ENCODE measurements around the gene COIL.
"Not testable (repeated sequence)": the region's sequence is repeated elsewhere in the genome, so short reads cannot be mapped to it uniquely, and the experiment has no call there.

Gene COIL

DNA sequence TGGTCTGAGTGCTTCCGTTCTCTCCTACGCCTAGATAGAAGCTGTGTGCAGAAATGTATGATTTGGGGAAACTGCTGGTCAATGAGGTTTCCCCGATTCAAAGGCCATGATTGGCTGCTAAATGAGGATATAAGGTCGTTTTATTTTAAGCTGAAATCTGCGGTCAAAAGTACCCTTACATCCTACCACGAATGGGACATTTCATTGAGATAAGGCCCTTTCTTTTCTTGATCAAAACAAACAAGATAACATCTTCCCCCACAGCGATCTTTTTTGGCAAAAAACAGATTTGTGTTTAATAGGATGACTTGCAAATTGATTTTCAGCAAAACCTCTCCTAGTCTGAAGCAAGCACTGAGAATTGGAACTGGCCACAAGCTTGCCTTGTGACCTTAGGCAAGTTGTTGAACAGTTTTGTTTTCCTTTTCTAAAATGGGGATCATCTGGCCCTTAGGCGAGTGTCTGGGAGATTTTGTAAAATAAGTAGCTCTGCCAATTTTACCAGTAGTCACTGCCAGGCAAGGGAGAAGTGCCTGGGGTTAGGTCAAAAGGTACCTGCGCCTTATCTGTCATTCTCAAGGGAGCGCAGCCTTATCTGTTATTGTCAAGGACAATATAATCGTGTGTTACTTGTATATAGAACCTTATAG lies 17.7 kb upstream of the COIL start:
- no peak for DNase-seq

DNA sequence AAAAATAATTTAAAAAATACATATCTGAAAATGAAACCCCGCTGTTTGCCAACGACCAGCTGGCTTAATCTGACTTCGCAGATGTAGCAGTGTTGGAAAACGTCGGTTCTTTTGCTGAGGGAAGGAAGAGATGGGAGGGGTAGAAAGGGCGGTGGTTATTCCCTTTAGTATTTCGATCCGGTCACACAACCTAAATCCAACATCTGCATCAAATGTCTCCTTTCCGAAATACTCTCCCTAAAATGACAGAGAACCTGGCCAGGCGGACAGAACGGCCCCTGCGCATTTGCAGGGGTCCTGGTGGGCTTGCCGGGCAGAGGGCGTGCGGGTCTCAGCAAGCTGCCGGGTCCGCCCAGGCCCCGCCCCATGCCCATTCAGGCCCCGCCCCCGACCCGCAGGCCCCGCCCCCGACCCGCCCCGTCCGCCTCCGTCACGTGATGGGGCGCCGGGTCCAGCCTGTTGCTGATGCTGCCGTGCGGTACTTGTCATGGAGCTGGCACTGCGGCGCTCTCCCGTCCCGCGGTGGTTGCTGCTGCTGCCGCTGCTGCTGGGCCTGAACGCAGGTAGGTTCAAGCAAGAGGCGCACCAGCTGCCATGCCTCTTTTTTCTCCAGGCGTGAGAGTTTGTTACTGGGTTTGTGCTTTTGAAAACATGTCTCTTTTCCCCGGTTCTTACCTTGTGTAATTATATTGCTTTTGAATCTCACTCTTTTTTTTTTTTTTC lies 17.0 kb upstream of the COIL start, which contains the start of gene SCPEP1:
Gene SCPEP1, plus strand, starts transcription at position 459 of the 723 bp plus-strand sequence. Its CDS starts 29 bp downstream, at position 488.
- DNase-seq: peak; percentile 76

DNA sequence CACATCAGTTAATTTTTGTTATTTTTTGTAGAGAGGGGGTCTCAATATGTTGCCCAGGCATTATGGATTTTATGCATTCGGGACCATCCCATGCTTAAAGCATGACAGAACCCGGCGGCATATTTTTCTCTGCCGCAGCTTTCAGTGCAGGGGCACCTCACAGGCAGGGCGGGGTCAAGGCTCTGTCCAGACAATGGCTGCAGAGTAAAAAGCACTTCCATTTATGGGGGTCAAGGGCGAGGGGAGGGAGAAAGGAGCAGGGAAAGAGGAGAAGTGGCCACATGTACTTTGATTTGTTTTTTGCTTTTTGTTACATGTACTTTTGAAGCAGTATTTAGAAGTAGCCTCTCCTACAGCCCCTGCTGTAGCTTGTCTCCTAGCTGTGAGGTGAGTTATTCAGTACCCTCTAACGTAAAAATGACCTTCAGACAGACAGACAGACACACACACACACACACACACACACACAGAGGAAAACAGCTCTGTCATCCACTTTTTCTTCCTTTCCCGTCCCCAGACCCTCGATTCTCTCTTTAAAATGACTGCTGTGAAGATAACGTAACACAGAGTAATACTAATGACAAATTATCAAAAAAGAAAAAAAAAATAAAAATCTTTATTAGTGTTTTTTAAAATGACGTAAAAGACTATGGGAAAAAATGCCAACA lies 16.2 kb upstream of the COIL start:
- no peak for DNase-seq

DNA sequence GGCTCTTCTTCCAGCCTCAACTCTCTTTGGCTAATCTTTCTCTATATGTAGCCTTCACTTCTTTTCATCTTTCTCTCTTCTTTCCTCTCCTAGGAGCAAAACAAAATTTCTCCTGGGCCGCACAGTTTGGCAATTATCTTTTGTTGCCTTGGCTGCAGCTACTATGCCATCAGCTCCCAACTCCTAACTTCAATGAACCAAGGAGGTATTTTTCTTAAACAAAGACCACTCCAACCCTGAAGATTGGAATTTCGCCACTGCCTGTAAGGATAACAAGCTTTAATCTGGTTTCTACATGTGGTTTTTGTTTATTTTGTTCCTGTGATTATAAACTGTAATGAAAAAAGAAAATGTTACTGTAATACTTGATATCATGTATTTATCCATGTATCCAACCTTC lies 14.8 kb upstream of the COIL start:
- no peak for DNase-seq

DNA sequence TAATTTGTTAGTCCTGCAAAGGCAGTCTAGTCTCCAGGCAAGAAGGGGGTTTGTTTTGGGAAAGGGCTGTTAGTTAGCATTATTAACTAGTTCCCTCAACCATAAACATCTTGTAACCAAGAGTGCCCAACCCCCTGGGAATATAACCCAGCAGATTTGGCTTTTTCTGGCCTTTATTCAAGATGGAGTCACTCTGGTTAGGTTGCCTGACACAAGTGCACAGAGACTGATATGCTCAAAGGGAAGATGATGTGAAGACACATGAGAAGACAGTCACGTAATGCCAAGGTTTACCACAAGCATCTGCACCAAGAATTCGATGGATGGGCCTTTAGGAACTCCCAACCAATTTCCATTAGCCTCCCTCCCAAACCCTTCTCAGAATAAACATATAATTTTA lies 13.2 kb upstream of the COIL start:
- no peak for DNase-seq

DNA sequence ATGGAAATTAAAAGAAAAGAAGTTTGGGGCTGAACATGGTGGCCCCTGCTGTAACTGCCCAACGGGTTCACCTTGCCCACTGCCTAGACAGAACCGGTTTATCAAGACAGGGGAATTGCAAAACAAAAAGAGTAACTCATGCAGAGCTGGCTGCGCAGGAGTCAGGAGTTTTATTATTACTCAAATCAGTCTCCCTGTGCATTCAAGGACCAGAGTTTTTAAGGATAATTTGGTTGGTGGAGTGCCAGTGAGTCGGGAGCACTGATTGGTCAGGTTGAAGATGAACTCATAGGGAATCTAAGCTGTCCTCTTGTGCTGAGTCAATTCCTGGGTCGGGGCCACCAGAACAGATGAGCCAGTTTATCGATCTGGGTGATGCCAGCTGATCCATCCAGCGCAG lies 12.7 kb upstream of the COIL start:
- no peak for DNase-seq

DNA sequence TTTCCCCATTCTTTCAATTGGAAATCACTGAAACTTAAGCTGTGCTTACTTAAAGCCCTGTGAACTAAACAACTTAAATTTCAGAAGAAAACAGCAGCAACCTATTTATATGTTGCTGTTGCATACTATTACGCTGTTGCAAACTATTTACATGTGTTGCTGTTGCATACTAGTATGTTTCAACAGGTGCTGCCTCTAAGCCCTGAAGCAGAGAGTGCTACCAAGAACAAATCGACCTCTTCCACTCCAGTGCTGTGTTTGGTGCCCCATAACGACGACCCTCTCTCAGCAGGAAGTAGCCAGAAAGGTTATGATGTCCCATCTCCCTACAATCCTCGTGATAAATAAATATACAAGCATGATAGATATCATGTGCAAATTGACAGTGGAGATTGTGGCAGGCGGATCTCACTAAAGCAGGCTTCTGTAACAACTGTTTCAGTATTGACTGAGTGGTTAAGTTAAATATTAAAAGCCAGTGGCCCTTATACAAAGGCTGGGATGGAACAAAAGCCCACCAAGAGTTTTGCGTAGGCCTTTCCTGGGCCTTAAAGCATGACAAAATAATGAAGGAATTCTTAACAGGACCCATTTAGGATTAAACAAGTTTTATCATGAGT lies 11.4 kb upstream of the COIL start:
- no peak for DNase-seq

DNA sequence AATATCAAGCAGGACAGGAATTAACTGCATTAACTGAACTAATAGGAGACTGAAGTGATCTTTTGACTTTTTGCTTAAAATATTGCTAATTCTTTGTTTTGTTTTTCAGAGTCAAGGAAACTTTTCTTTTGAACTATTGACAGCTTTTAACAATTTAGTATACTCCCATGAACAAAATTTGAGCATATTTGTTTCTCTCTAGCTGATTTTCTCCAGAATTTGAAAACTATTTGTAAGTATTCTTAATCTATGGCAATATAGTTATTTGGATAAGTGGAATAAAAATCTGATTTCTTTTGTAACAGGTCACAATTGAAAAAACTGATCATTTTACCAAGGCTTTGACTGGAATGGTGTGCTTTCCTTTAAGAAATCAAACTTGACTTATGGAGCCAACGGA lies 10.1 kb upstream of the COIL start:
- DNase-seq: no peak

DNA sequence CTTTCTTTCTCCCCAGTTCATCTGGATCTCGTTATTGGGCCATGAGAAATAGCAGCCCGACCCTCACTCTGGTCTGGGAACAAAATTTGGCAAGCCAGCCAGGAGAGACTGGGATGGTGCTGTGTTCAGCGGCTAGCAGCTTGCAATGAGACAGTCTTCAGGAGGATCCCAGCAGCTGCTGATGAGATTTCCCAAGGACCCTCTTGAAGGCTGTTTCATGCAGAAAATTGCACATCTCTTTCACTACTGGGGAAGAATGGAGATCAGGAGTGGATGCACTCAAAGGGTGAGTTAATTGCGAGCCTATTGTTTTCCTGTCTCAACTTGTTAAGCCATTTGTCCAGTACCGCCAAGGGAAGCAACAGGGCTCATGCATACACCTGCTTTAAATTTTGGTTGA lies 5.5 kb upstream of the COIL start:
- DNase-seq: no peak

DNA sequence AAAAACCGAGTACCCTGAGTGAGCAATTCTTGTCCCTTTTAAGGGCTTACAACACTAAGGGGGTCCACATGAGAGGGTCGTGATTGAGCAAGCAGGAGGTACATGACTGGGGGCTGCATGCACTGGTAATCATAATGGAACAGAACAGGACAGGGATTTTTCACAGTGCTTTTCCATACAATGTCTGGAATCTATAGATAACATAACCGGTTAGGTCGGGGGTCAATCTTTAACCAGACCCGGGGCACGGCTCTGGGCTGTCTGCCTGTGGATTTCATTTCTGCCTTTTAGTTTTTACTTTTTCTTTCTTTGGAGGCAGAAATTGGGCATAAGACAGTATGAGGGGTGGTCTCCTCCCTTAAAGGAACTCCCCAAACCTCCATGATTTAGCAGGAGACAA lies 4.8 kb upstream of the COIL start:
- DNase-seq: not testable (repeated sequence)

DNA sequence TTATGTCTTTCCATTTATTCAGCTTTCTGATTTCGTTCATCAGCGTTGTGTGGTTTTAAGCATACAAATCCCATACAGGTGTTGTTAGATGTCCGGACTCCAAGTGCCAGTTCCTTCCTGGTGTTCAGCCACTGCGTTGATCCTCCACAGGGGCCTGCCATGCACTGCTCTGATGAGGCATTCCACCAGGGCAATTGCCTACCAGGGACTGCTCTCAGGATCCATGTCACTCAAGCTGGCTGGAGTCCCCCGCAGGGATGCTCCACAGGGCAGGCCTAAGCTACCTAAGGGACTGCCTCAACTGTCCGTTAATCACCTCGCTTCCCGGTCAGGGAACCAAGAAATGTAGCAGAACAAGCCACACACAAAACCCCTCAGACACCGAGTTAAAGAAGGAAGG lies 4.4 kb upstream of the COIL start:
- DNase-seq: not testable (repeated sequence)

DNA sequence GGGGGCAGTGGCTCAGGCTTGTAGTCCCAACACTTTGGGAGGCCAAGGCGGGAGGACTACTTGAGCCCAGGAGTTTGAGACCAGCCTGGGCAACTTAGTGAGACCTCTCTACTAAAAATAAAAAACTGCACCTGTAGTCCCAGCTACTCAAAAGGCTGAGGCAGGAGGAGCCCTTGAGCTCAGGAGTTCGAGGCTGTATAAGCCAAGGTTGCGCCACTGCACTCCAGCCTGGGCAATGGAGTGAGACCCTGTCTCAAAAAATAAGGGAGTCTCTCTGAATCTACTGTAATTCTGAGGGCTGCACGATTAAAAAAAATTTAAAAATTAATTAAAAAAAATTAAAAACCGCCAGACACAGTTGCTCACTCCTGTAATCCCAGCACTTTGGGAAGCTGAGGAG lies 3.9 kb downstream of the COIL start:
- no peak for DNase-seq

DNA sequence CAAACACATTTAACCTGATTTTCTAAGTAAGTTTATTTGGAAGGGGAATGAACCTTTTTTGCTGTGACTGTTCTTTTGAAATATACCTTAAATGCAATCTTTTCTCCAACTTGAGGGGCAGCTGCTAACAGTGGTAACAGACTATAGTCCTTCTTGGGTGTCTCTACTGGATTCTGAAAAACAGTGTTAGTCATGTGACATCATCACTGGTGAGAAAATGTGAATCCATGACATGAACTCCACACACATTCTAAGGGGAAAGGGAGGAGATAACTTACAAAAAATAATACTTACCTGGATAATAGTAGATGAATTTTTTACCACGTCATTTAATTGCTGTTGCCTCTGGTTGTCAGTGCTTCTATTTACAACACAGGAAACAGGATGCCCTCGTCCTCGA lies 11.3 kb downstream of the COIL start:
- DNase-seq: no peak

DNA sequence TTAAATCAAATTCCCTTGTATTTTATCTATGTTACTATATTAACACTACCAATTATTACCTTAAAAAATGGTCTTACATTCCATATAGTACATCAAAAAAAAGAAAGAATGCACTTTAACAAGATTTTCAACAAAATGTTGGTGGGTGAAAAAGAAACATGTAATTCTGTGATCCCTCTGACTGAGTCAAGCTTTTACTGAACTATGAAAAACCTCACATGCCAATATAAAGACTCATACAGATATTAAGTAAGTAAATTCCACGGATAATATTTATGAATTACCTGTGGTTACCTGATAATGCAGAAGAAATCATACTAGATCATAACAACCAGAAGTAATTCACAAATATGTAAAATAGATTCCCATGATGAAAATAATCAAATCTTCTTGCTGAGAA lies 12.4 kb downstream of the COIL start:
- no peak for DNase-seq

DNA sequence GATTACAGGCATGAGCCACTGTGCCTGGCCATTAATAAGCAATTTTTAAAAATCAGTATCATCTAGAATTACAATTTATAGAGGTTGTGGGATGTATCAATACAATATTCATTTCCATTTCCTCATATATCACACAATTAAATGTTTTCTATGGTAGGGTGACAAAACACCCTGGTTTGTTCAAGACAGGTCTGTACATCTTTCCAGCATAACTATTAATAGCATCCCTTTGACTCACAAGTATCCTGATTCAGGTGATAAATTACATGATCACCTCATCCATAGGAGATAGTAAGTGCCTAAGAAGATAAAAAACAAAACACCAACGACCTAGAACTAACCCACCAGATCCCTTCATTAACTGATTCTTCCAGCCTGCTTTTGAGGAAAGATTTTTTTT lies 13.1 kb downstream of the COIL start:
- DNase-seq: no peak

DNA sequence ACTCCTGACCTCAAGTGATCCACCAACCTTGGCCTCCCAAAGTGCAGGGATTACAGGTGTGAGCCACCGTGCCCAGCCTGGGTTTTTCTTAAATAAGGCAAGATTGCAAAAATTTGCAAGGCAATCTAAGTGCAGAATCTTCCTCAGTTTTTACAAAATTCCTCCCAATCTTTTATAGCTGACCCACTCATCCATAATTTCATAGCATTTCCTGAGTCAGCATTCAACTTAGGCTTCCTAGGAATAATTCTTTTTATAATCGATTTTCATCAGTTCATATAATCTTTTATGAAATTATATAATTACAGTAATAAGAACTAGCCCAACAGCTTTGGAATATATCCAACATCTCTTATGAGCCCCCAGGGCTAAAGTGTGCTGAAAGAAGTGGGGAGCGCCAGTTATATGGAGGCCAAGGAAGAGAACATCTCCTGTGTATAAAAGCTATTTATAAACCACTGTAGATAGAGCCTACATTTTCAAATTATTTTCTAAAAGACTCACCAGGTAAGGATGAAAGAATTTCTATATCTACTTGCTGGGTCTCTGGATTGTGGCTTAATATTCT lies 14.8 kb downstream of the COIL start:
- DNase-seq: no peak

DNA sequence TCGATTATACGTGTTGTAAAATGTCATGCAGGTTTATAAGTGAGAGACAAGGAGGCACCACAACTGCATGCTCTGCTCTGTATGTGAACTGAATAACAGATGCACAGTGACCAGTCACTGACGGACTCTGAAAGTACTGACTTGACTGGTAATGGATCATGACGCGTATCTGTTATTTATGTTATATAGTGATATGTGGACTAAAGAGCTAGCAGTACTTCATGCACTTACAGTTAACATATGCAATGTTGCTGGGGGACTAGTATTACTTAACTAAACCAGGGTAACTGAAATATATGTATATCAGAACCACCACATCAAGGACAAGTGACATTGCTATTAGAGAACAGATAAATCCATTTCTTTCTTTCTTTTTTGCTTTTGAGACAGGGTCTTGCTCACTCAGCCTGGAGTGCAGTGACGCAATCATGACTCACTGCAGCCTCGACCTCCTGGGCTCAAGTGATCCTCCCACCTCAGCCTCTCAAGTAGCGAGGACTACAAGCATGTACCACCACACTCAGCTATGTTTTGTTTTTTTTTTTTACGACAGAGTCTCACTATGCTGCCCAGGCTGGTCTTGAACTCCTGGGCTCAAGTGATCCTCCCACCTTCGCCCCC lies 17.2 kb downstream of the COIL start:
- DNase-seq: no peak

DNA sequence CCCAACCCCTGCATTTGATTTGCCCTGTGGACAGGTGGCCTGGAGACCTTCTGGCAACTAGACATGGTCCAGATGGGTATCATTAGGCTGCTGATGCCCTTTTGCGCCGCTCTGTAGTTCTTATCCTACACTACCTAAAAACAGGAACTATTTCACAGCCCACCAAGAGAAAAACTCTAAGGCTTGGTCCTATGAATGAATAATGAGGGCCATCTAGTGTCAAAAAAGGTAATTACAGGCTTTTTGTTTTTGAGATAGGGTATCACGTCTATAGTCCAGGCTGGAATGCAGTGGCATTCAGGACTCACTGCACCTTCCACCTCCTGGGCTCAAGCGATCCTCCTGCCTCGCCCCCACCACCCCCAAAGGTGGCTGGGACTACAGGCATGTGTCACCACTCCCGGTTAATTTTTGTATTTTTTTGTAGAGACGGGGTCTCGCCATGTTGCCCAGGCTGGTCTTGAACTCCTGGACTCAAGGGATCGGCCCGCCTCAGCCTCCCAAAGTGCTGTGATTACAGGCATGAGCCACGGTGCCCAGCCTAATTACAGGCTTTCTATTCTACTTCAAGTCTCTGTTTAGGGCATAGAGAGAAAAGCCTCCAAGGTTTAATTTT lies 20.9 kb downstream of the COIL start:
- DNase-seq: no peak

DNA sequence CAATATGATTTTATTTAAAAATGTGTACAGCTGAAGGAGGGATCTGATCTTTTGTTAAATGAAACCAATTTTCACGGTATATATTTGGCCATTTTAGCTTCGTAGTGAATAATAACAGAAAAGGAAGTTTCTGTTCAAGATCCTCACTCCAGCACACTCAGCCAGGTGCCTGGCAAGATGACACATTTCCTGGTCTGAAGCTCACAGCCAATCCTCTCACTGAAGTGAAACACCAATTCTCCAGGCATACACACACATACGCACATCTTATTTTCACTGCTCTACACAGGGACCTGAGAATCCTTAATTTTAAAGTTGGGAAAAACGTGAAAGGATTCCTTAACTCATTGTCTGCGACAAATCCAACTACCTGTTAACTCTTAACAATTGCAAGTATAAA lies 22.6 kb downstream of the COIL start:
- not testable (repeated sequence) for DNase-seq

DNA sequence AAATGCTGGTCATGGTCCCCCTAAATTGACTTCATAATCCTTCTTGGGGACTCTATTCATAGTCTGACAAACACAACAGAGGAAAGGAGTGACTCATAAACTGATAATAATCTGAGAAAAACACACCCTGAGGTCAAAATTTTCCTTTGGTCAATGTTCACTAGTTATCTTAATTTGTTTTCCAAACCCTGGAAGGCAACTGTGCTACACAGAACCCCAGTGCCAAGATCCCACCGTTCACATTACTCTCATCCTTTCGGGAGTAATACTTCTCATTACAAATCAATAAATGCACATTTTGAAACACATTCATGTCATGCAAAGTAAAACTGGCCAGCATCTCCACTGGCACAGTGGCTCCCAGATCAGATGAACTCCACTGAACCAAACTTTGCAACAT lies 23.2 kb downstream of the COIL start:
- DNase-seq: no peak

DNA sequence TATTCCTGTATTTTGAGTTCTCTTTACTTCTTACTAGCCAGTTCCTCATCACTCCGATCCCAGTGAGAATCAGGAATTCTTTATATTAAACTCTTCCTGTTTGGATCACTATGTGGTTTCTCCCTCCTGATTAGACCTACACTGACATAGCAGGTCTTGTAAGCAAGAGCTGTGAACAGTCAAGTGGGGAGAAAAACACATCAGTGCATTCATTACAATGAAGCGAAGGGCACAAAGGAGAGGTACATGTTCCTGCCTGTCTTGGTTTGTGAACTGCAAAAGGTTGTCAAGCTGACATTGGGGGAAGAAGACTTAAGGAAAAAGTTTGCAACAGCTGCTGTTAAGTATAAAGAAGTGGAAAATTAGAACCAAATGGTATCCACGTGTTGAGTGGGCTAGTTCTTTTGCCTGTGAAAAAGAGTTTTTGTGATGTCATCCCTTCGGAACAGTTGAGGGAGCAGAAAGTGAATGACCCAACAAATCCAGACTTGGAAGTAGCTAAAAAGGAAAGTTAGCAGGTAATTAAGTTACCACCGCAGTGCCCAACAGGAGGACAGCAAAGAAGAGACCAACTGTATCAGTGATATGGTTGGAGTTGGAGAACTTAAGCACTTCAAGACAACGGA lies 24.0 kb downstream of the COIL start:
- DNase-seq: no peak

DNA sequence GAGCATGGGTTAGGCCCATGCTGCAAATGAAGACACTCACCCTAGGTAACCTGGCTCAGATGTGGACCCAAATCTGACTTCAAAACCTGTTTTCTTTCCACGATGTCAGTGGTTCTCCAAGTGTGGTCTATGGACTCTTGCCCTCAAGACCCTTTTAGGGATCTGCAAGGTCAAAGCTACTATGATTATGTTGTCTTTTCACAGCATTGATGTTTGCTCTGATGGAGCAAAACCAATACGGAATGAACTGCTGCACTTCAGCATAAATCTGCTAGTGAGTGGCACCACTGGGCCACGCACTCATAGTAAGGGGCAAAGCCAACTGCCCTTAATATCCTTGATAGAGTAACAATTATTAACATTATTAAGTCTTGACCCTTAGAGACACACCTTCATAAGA lies 25.4 kb downstream of the COIL start:
- no peak for DNase-seq
